Measurements from ENCODE around the gene TOMM34. TPM values are rescaled to one million over a fixed set of nuclear protein-coding genes. Genes with fewer than 3 reads are reported as not detected.

The TOMM34 gene
- total and polyA plus RNA-seq, 2 experiments from 2014 or later = 27.4 to 38.7 TPM

DNA sequence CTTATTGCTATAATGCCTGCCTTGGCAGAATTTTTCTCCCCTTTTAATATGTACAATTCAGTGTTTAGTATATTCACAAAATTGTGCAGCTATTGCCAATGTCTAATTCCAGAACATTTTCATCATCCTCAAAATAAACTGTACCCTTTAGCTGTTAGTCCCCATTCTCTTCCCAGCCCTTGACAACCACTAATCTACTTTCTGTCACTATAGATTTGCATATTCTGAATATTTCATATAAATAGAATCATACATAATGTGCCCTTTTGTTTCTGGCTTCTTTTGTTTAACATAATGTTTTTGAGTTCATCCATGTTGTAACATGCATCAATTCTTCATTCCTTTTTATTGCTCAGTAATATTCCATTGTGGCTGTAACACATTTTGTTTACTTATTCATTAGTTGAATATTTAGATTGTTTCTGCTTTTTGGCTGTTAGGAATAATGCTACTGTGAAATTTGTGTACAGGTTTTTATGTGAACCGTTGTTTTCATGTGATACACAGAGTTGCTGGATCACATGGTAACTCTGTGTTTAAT lies 28.5 kb upstream of the TOMM34 start:
- H2AFZ ChIP-seq = no peak overlapping the region
- H3K9me2 ChIP-seq (ENCODE audit: insufficient read depth) = no peaks in the 10 kb centered on the region
- TF ChIP-seq ZNF331 (CRISPR knock-in tag; IDR thresholded peaks at IDR 0.05; ENCODE audit: low read depth) = no peak
- Mint-ChIP-seq H3K36me3 (ENCODE audit: low read depth) (peaks cover 14% of the 10 kb centered on the region; the same call in 2 of the 3 replicates), H3K27ac (no peak overlapping the region), H3K4me1 (peaks cover 8% of the 10 kb centered on the region), H3K27me3 (ENCODE audit: insufficient read depth, low read depth, poor library complexity) (no peaks in the 10 kb centered on the region), H3K9me3 (no peaks in the 10 kb centered on the region), H3K4me3 (no peak overlapping the region)
- ATAC-seq (no peak), DNase-seq (ENCODE audit: low spot score) (no peak)
- 0 out of 2 replicates have a peak, but pooled peaks cover 6% of the 10 kb centered on the region for H3K4me1 ChIP-seq (ENCODE audit: insufficient read depth)
- peaks cover 21% of the 10 kb centered on the region; the same call in 1 of the 2 replicates for H3K79me2 ChIP-seq (replicated peaks; ENCODE audit: insufficient read depth)
- no peaks in the 10 kb centered on the region for H3F3A ChIP-seq (replicated peaks; ENCODE audit: low read depth)
- H4K20me1 ChIP-seq (replicated peaks; ENCODE audit: insufficient read depth) = 0 out of 2 replicates have a peak, but pooled peaks cover 6% of the 10 kb centered on the region
- no peak overlapping the region for H3K4me3 ChIP-seq
- no peak overlapping the region for H3K4me2 ChIP-seq
- H3K27me3 ChIP-seq (ENCODE audit: insufficient read depth) = no peaks in the 10 kb centered on the region
- no peak overlapping the region for H3K27ac ChIP-seq (ENCODE audit: low read depth)
- H3K36me3 ChIP-seq (ENCODE audit: insufficient read depth) = no peaks in the 10 kb centered on the region

DNA sequence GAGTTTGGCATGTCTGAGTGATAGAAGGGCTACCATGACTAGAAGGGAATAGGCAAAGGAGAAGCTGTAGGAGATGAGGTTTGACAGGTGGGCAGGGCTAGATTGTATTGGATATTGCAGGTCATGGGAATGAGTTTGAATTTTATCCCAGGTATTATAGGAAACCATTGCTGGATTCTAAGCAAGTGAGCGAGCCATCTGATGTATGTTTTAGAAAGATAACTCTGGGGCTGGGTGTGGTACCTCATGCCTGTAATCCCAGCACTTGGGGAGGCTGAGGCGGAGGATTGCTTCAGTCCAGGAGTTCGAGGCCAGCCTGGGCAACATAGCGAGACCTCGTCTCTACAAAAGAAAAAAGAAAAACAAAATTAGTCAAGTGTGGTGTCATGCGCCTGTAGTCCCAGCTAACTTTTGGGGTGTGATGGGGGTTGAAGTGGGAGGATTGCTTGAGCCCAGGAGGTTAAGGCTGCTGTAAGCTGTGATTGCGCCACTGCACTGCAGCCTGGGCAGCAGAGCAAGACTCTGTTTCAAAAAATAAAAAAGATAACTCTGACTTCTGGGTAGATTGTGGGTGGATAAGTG lies 23.0 kb upstream of the TOMM34 start:
- TF ChIP-seq STAT1 (IDR thresholded peaks at IDR 0.05; ENCODE audit: unreplicated experiment) (no peak), CREB1 (CRISPR knock-in tag; IDR thresholded peaks at IDR 0.05; ENCODE audit: low read depth) (no peak), JUNB (IDR thresholded peaks at IDR 0.05; ENCODE audit: unreplicated experiment) (no peak), POLR2AphosphoS5 (IDR thresholded peaks at IDR 0.05; ENCODE audit: low read depth) (no peak), ZNF331 (CRISPR knock-in tag; IDR thresholded peaks at IDR 0.05; ENCODE audit: low read depth) (no peak)
- TF ChIP-seq, protein P1, sequence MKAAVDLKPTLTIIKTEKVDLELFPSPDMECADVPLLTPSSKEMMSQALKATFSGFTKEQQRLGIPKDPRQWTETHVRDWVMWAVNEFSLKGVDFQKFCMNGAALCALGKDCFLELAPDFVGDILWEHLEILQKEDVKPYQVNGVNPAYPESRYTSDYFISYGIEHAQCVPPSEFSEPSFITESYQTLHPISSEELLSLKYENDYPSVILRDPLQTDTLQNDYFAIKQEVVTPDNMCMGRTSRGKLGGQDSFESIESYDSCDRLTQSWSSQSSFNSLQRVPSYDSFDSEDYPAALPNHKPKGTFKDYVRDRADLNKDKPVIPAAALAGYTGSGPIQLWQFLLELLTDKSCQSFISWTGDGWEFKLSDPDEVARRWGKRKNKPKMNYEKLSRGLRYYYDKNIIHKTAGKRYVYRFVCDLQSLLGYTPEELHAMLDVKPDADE (IDR thresholded peaks at IDR 0.05) = no peak
- TF ChIP-seq, protein P2, sequence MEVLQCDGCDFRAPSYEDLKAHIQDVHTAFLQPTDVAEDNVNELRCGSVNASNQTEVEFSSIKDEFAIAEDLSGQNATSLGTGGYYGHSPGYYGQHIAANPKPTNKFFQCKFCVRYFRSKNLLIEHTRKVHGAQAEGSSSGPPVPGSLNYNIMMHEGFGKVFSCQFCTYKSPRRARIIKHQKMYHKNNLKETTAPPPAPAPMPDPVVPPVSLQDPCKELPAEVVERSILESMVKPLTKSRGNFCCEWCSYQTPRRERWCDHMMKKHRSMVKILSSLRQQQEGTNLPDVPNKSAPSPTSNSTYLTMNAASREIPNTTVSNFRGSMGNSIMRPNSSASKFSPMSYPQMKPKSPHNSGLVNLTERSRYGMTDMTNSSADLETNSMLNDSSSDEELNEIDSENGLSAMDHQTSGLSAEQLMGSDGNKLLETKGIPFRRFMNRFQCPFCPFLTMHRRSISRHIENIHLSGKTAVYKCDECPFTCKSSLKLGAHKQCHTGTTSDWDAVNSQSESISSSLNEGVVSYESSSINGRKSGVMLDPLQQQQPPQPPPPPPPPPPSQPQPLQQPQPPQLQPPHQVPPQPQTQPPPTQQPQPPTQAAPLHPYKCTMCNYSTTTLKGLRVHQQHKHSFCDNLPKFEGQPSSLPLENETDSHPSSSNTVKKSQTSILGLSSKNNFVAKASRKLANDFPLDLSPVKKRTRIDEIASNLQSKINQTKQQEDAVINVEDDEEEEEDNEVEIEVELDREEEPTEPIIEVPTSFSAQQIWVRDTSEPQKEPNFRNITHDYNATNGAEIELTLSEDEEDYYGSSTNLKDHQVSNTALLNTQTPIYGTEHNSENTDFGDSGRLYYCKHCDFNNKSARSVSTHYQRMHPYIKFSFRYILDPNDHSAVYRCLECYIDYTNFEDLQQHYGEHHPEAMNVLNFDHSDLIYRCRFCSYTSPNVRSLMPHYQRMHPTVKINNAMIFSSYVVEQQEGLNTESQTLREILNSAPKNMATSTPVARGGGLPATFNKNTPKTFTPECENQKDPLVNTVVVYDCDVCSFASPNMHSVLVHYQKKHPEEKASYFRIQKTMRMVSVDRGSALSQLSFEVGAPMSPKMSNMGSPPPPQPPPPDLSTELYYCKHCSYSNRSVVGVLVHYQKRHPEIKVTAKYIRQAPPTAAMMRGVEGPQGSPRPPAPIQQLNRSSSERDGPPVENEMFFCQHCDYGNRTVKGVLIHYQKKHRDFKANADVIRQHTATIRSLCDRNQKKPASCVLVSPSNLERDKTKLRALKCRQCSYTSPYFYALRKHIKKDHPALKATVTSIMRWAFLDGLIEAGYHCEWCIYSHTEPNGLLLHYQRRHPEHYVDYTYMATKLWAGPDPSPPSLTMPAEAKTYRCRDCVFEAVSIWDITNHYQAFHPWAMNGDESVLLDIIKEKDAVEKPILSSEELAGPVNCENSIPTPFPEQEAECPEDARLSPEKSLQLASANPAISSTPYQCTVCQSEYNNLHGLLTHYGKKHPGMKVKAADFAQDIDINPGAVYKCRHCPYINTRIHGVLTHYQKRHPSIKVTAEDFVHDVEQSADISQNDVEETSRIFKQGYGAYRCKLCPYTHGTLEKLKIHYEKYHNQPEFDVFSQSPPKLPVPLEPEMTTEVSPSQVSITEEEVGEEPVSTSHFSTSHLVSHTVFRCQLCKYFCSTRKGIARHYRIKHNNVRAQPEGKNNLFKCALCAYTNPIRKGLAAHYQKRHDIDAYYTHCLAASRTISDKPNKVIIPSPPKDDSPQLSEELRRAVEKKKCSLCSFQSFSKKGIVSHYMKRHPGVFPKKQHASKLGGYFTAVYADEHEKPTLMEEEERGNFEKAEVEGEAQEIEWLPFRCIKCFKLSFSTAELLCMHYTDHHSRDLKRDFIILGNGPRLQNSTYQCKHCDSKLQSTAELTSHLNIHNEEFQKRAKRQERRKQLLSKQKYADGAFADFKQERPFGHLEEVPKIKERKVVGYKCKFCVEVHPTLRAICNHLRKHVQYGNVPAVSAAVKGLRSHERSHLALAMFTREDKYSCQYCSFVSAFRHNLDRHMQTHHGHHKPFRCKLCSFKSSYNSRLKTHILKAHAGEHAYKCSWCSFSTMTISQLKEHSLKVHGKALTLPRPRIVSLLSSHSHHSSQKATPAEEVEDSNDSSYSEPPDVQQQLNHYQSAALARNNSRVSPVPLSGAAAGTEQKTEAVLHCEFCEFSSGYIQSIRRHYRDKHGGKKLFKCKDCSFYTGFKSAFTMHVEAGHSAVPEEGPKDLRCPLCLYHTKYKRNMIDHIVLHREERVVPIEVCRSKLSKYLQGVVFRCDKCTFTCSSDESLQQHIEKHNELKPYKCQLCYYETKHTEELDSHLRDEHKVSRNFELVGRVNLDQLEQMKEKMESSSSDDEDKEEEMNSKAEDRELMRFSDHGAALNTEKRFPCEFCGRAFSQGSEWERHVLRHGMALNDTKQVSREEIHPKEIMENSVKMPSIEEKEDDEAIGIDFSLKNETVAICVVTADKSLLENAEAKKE (CRISPR knock-in tag; IDR thresholded peaks at IDR 0.05) = no peak
- TF ChIP-seq, protein P3, sequence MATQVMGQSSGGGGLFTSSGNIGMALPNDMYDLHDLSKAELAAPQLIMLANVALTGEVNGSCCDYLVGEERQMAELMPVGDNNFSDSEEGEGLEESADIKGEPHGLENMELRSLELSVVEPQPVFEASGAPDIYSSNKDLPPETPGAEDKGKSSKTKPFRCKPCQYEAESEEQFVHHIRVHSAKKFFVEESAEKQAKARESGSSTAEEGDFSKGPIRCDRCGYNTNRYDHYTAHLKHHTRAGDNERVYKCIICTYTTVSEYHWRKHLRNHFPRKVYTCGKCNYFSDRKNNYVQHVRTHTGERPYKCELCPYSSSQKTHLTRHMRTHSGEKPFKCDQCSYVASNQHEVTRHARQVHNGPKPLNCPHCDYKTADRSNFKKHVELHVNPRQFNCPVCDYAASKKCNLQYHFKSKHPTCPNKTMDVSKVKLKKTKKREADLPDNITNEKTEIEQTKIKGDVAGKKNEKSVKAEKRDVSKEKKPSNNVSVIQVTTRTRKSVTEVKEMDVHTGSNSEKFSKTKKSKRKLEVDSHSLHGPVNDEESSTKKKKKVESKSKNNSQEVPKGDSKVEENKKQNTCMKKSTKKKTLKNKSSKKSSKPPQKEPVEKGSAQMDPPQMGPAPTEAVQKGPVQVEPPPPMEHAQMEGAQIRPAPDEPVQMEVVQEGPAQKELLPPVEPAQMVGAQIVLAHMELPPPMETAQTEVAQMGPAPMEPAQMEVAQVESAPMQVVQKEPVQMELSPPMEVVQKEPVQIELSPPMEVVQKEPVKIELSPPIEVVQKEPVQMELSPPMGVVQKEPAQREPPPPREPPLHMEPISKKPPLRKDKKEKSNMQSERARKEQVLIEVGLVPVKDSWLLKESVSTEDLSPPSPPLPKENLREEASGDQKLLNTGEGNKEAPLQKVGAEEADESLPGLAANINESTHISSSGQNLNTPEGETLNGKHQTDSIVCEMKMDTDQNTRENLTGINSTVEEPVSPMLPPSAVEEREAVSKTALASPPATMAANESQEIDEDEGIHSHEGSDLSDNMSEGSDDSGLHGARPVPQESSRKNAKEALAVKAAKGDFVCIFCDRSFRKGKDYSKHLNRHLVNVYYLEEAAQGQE (IDR thresholded peaks at IDR 0.05; ENCODE audit: unreplicated experiment) = no peak
- peaks cover 34% of the 10 kb centered on the region; the same call in 2 of the 3 replicates for H3K36me3 Mint-ChIP-seq (ENCODE audit: low read depth)
- no peak for ATAC-seq
- H4K20me1 ChIP-seq (replicated peaks; ENCODE audit: insufficient read depth) = peaks cover 9% of the 10 kb centered on the region; the same call in 1 of the 2 replicates
- H3F3A ChIP-seq (replicated peaks; ENCODE audit: low read depth) = no peaks in the 10 kb centered on the region
- no peak overlapping the region for H3K27ac Mint-ChIP-seq
- H3K4me3 Mint-ChIP-seq = no peak overlapping the region
- no peak overlapping the region for H2AFZ ChIP-seq
- H3K4me1 Mint-ChIP-seq = no peaks in the 10 kb centered on the region
- H3K27me3 Mint-ChIP-seq (ENCODE audit: insufficient read depth, low read depth, poor library complexity) = no peaks in the 10 kb centered on the region
- peaks cover 17% of the 10 kb centered on the region; the same call in 1 of the 2 replicates for H3K36me3 ChIP-seq (ENCODE audit: insufficient read depth)
- no peak for DNase-seq (ENCODE audit: low spot score)
- H3K4me3 ChIP-seq = no peak overlapping the region
- no peak overlapping the region for H3K4me2 ChIP-seq
- no peaks in the 10 kb centered on the region for H3K27me3 ChIP-seq (ENCODE audit: insufficient read depth)
- no peaks in the 10 kb centered on the region for H3K9me3 Mint-ChIP-seq
- no peaks in the 10 kb centered on the region for H3K79me2 ChIP-seq (replicated peaks; ENCODE audit: insufficient read depth)
- H3K4me1 ChIP-seq (ENCODE audit: insufficient read depth) = no peaks in the 10 kb centered on the region
- no peaks in the 10 kb centered on the region for H3K9me2 ChIP-seq (ENCODE audit: insufficient read depth)
- H3K27ac ChIP-seq (ENCODE audit: low read depth) = no peak overlapping the region

All from GM23338 (cell line).